Adrenal gland (tissue), 19 donors: ENCODE measurements around the gene DEDD2. TPM values are rescaled to one million over a fixed set of nuclear protein-coding genes. Genes with fewer than 3 reads are reported as not detected.
"Not testable (repeated sequence)": the region's sequence is repeated elsewhere in the genome, so short reads cannot be mapped to it uniquely, and the experiment has no call there.

Source experiments
- DNase-seq, 7 donors: peaks; one replicate each; pipeline ENCODE4 v3.0.0-alpha.2; 2019 to 2020
- H3K27ac ChIP-seq, 5 donors: fragments of 200-600 bp; sonication (generic) in 4 of 5; 1 replicate in 3 of 5; 2 replicates in 2 of 5; pipeline versions ENCODE4 v1.5.1 to v1.8.0; 2016 to 2020; ENCODE audit warnings: mild to moderate bottlenecking in 1 of 5
- H3K27me3 ChIP-seq: fragments of 200-600 bp; 2 replicates; pipeline ENCODE4 v1.8.0; 2021
- H3K36me3 ChIP-seq, 2 donors: fragments of 200-600 bp; replicated peaks in 1 of 2; 1 replicate in 1 of 2; 2 replicates in 1 of 2; pipeline versions ENCODE4 v1.5.1 to v1.8.0; 2018 to 2022
- H3K4me1 ChIP-seq, 2 donors: fragments of 200-600 bp; replicated peaks in 1 of 2; 1 replicate in 1 of 2; 2 replicates in 1 of 2; pipeline versions ENCODE4 v1.5.1 to v1.8.0; 2018 to 2021
- H3K4me3 ChIP-seq, 4 donors: fragments of 200-600 bp; sonication (generic) in 3 of 4; one replicate each; pipeline ENCODE4 v1.5.1; 2016 to 2018
- H3K9me3 ChIP-seq, 3 donors: fragments of 200-600 bp; sonication (generic) in 1 of 3; replicated peaks in 1 of 3; 1 replicate in 2 of 3; 2 replicates in 1 of 3; pipeline versions ENCODE4 v1.5.1 to v1.8.0; 2016 to 2021
- CTCF ChIP-seq, 6 experiments: fragments of 450-650 bp in 4 of 6; fragments of 200-600 bp in 2 of 6; sonication (generic) in 1 of 6; IDR thresholded peaks; 1 replicate in 5 of 6; 2 replicates in 1 of 6; pipeline versions ENCODE4 v1.5.1 to v1.8.0; 2016 to 2021; ENCODE audit warnings: antibody characterized with exemption in 6 of 6, mild to moderate bottlenecking in 2 of 6, moderate library complexity in 1 of 6
- POLR2A ChIP-seq, 2 donors: fragments of 450-650 bp; IDR thresholded peaks; one replicate each; pipeline ENCODE4 v1.6.1; 2017; ENCODE audit warnings: antibody characterized with exemption in 2 of 2, mild to moderate bottlenecking in 2 of 2, moderate library complexity in 1 of 2
- WGBS, 4 donors: extraction: QIAGEN DNeasy Blood & Tissue Kit in 2 of 4; methylation state at CpG; one replicate each; pipeline versions ENCODE4 v1.1.5 to v1.1.7; 2013 to 2017; 5-methylcytosine and 5-hydroxymethylcytosine counted together
- intact Hi-C, 2 donors: fragments of 100-400 bp; cut with DNase I; formaldehyde crosslinking; loops; one replicate each; pipeline versions ENCODE4 v1.14.1 to v1.15.0; 2022 to 2023
- long read RNA-seq, 10 donors: library from polyadenylated mRNA in 3 of 10; unstranded in 2 of 10; stranded (forward) in 1 of 10; transcript quantifications; one replicate each; pipeline ENCODE4 v2.0.0 and lab custom pipeline, GENCODE V29; 2021 to 2026
- polyA plus RNA-seq, 3 donors: library from polyadenylated mRNA; stranded (reverse); fragments of 200-250 nt in 2 of 3; fragments of 350-450 nt in 1 of 3; fragmentation: Illumina TruSeq in 1 of 3; extraction: RNeasy Lipid Tissue Mini Kit (QIAGEN cat#74804) in 1 of 3; gene quantifications; one replicate each; pipeline ENCODE4 v1.2.3, GENCODE V29; 2013 to 2014
- total RNA-seq, 9 donors: library from RNA; depleted of rRNA in 4 of 9; stranded (reverse); fragments of >200 nt in 4 of 9; fragments of 120-200 nt in 1 of 9; fragmentation: NEBNext Ultra II Directional in 1 of 9; extraction: Animal tissue kit (Norgen Biotek cat#: 25700) in 1 of 9; gene quantifications; one replicate each; pipeline versions ENCODE4 v1.1.0 to v1.2.4, GENCODE V29; 2013 to 2023
- donor health status: healthy with polysubstance abuse.
- donor health status: Bipolar disorder and iron deficiency.
- donor health status: DM: yes; HTN: yes; CAD: no.
- donor health status: DM: no; HTN: no; CAD: no.
- donor health status: DM: no; HTN: no; CAD: no.
- donor health status: DM: yes; HTN: yes; CAD: no.

The DEDD2 gene
- total RNA-seq (10 to 100 TPM; 27.1 to 54.8 (median 32.0) TPM), polyA plus RNA-seq (10 to 100 TPM; 26.0 to 39.9 (median 26.2) TPM)
- long read RNA-seq, donor 1, transcript DEDD2-205 (5 exons, 1,183 nt): major isoform, 5 of 7 reads
- long read RNA-seq, donor 1, partial matches to known transcripts: 0 of 7 reads
- long read RNA-seq, donor 1, other reads (novel, unspliced or antisense): 0 of 7 reads
- long read RNA-seq, donor 2, partial matches to known transcripts: 0 of 4 reads
- long read RNA-seq, donor 2, other reads (novel, unspliced or antisense): 0 of 4 reads
- long read RNA-seq, donor 3, partial matches to known transcripts: 0 of 6 reads
- long read RNA-seq, donor 3, other reads (novel, unspliced or antisense): 0 of 6 reads
- long read RNA-seq, donor 4, transcript DEDD2-205 (5 exons, 1,183 nt): major isoform, 22 of 37 reads
- long read RNA-seq, donor 4, transcript DEDD2-203 (4 exons, 1,586 nt): minor isoform, 6 of 37 reads
- long read RNA-seq, donor 4, partial matches to known transcripts: 1 of 37 reads
- long read RNA-seq, donor 4, other reads (novel, unspliced or antisense): 7 of 37 reads
- long read RNA-seq, donor 5, transcript DEDD2-205 (5 exons, 1,183 nt): major isoform, 74 of 114 reads
- long read RNA-seq, donor 5, transcript DEDD2-203 (4 exons, 1,586 nt): minor isoform, 11 of 114 reads
- long read RNA-seq, donor 5, transcript DEDD2-204 (5 exons, 1,894 nt): minor isoform, 5 of 114 reads
- long read RNA-seq, donor 5, partial matches to known transcripts: 2 of 114 reads
- long read RNA-seq, donor 5, other reads (novel, unspliced or antisense): 19 of 114 reads
- long read RNA-seq, donor 6, transcript DEDD2-205 (5 exons, 1,183 nt): major isoform, 8 of 15 reads
- long read RNA-seq, donor 6, partial matches to known transcripts: 0 of 15 reads
- long read RNA-seq, donor 6, other reads (novel, unspliced or antisense): 3 of 15 reads
- long read RNA-seq, donor 7, partial matches to known transcripts: 0 of 2 reads
- long read RNA-seq, donor 7, other reads (novel, unspliced or antisense): 0 of 2 reads
- long read RNA-seq, donor 8, partial matches to known transcripts: 0 of 2 reads
- long read RNA-seq, donor 8, other reads (novel, unspliced or antisense): 0 of 2 reads
- long read RNA-seq, donor 9, partial matches to known transcripts: 0 of 2 reads
- long read RNA-seq, donor 9, other reads (novel, unspliced or antisense): 0 of 2 reads
- long read RNA-seq, donor 10, transcript DEDD2-205 (5 exons, 1,183 nt): major isoform, 6 of 8 reads
- long read RNA-seq, donor 10, partial matches to known transcripts: 0 of 8 reads
- long read RNA-seq, donor 10, other reads (novel, unspliced or antisense): 0 of 8 reads

GRCh38 chr19:42217520-42218437 lies at the start of gene DEDD2:
Gene DEDD2, minus strand, starts transcription at chr19:42217677. Its CDS starts 670 bp downstream, at chr19:42217007.
- Histone ChIP-seq H3K27ac (peak within 1 kb of the TSS; percentile 64 to 97 (median 74)), H3K36me3 (peaks cover 0 to 11% of the 10 kb centered on the region in 2 donors), H3K4me3 (peak within 1 kb of the TSS; percentile 34 to 86 (median 68)), H3K9me3 (no peaks in the 10 kb centered on the region), H3K27me3 (no peaks in the 10 kb centered on the region), H3K4me1 (peaks cover 17 to 62% of the 10 kb centered on the region in 2 donors)
- intact Hi-C loops: no loop called here
- WGBS, 4 donors: 15 to 24% (median 16%) methylated on average over 36 to 57 of the region's 57 CpGs
- TF ChIP-seq POLR2A (IDR thresholded peaks at IDR 0.05) (peak; percentile 42 to 78), CTCF (IDR thresholded peaks at IDR 0.05) (no peak)
- peak; percentile 98 to 99 (median 98) for DNase-seq

- intact Hi-C loops, H3K9me3 ChIP-seq, H3K27me3 ChIP-seq, H3K4me3 ChIP-seq, H3K36me3 ChIP-seq: not testable (repeated sequence)
- peak in 2 of 7 donors; percentile 32 to 59 for DNase-seq
- peaks cover 24 to 27% of the 10 kb centered on the region in 2 donors for H3K4me1 ChIP-seq
- WGBS, 4 donors: 90 to 92% (median 91%) methylated on average over 24 to 25 of the region's 25 CpGs
- H3K27ac ChIP-seq: peak overlapping the region in 1 of 5 donors; percentile 99
These were observed 49.6 kb upstream of the DEDD2 start for GRCh38 chr19:42266928-42267603.

- H3K9me3 ChIP-seq, H3K27me3 ChIP-seq, DNase-seq, H3K4me3 ChIP-seq, H3K27ac ChIP-seq, H3K36me3 ChIP-seq, intact Hi-C loops: not testable (repeated sequence)
- 84 to 96% (median 85%) methylated on average over 4 of the region's 4 CpGs for WGBS, 4 donors
- H3K4me1 ChIP-seq: peaks cover 19 to 21% of the 10 kb centered on the region in 2 donors
These were observed 48.6 kb upstream of the DEDD2 start for GRCh38 chr19:42266105-42266504.

GRCh38 chr19:42261763-42262162 lies 44.3 kb upstream of the DEDD2 start:
- no peaks in the 10 kb centered on the region for H3K27me3 ChIP-seq

GRCh38 chr19:42257842-42258241 lies 40.4 kb upstream of the DEDD2 start:
- H3K36me3 ChIP-seq, DNase-seq, H3K27me3 ChIP-seq, intact Hi-C loops, H3K4me3 ChIP-seq, H3K27ac ChIP-seq, H3K9me3 ChIP-seq: not testable (repeated sequence)
- H3K4me1 ChIP-seq: peaks cover 13 to 16% of the 10 kb centered on the region in 2 donors
- 78 to 94% (median 86%) methylated on average over 3 of the region's 3 CpGs for WGBS, 4 donors

More at GRCh38 chr19:42261763-42262162, 44.3 kb upstream of the DEDD2 start:
- Histone ChIP-seq H3K4me3 (no peak overlapping the region), H3K36me3 (no peaks in the 10 kb centered on the region), H3K9me3 (no peaks in the 10 kb centered on the region), H3K4me1 (peaks cover 0 to 3% of the 10 kb centered on the region in 2 donors), H3K27ac (no peak overlapping the region)
- 81 to 91% (median 85%) methylated on average over 3 of the region's 3 CpGs for WGBS, 4 donors
- intact Hi-C loops: no loop called here
- TF ChIP-seq POLR2A (IDR thresholded peaks at IDR 0.05) (no peak), CTCF (IDR thresholded peaks at IDR 0.05) (no peak)
- DNase-seq: no peak
